HepG2 (cell line): ENCODE results near the gene ATXN2. TPM values are rescaled to one million over a fixed set of nuclear protein-coding genes. Genes with fewer than 3 reads are reported as not detected.

Experiments used
- ATAC-seq: fragments of 200-7000 bp; cut with Tn5 transposase; 3 replicates; pipeline ENCODE4 v1.9.1; 2020; ENCODE audit warnings: mild to moderate bottlenecking, moderate library complexity
- BruUV-seq: library from RNA; stranded (reverse); fragments of 400-500 nt; replicated peaks from 2 replicates; lab custom pipeline; 2021; lab: Mats Ljungman, UMichigan
- CTCF ChIA-PET: fragments of 300-600 bp; formaldehyde crosslinking; extraction: SDS; loops from one replicate; lab custom pipeline; 2021; ENCODE audit warnings: low total read pairs, inconsistent platforms, low intra/inter-chr PET ratio; lab: Yijun Ruan, JAX
- POLR2A ChIA-PET: fragments of 350-600 bp; sonication (Branson Sonifier 250); formaldehyde crosslinking; loops from one replicate; lab custom pipeline; 2020; ENCODE audit warnings: antibody characterized with exemption, inconsistent platforms; lab: Yijun Ruan, JAX
- DNase-seq: peaks from one replicate; pipeline ENCODE4 v3.0.0-alpha.2; 2015; ENCODE audit warnings: low spot score
- FAIRE-seq: peaks from 3 replicates; lab custom pipeline; 2011; peaks lifted over from hg19 to GRCh38; lab: Jason Lieb, UNC
- H2AFZ ChIP-seq: one replicate; pipeline ENCODE4 v1.6.1; 2011; ENCODE audit warnings: low read length, inconsistent platforms
- H3K27ac ChIP-seq: fragments of 300-600 bp; 3 replicates; pipeline ENCODE4 v1.8.0; 2011; ENCODE audit warnings: mixed run types, mild to moderate bottlenecking, mixed read lengths, low read length, inconsistent platforms; ENCODE audit not compliant: insufficient read depth; ENCODE audit errors: extremely low read length
- H3K27me3 ChIP-seq, 2 experiments: fragments of 200-600 bp in 1 of 2; 2 replicates in 1 of 2; 3 replicates in 1 of 2; pipeline versions ENCODE4 v1.6.0 to v1.8.0; 2011; ENCODE audit warnings: low read length in 2 of 2, mild to moderate bottlenecking in 2 of 2, moderate library complexity in 2 of 2, inconsistent platforms in 1 of 2; ENCODE audit not compliant: insufficient read depth in 2 of 2, control insufficient read depth in 1 of 2
- H3K36me3 ChIP-seq, 2 experiments: fragments of 200-600 bp in 1 of 2; replicated peaks in 1 of 2; 2 replicates in 1 of 2; 3 replicates in 1 of 2; pipeline versions ENCODE4 v1.5.1 to v1.8.0; 2011; ENCODE audit warnings: low read length in 2 of 2, inconsistent platforms in 1 of 2; ENCODE audit not compliant: insufficient read depth in 2 of 2, control insufficient read depth in 1 of 2
- H3K4me1 ChIP-seq: 2 replicates; pipeline ENCODE4 v1.5.1; 2012; ENCODE audit warnings: low read length, inconsistent platforms; ENCODE audit not compliant: insufficient read depth
- H3K4me2 ChIP-seq: 2 replicates; pipeline ENCODE4 v1.6.0; 2011; ENCODE audit warnings: low read depth, low read length, inconsistent platforms
- H3K4me3 ChIP-seq, 3 experiments: fragments of 200-600 bp in 1 of 3; sonication (generic), shearing (Covaris generic) in 1 of 3; replicated peaks in 1 of 3; 2 replicates each; pipeline ENCODE4 v1.5.1; 2011 to 2016; ENCODE audit warnings: low read length in 3 of 3, inconsistent platforms in 2 of 3, low read depth in 2 of 3, mild to moderate bottlenecking in 2 of 3, control low read depth in 1 of 3, mixed read lengths in 1 of 3; ENCODE audit not compliant: insufficient read depth in 1 of 3
- H3K79me2 ChIP-seq: one replicate; pipeline ENCODE4 v1.6.1; 2011; ENCODE audit warnings: low read length, inconsistent platforms; ENCODE audit not compliant: insufficient read depth
- H3K9ac ChIP-seq: 2 replicates; pipeline ENCODE4 v1.6.0; 2011; ENCODE audit warnings: mild to moderate bottlenecking, low read depth, low read length, inconsistent platforms; ENCODE audit not compliant: insufficient read depth
- H3K9me3 ChIP-seq: 2 replicates; pipeline ENCODE4 v1.5.1; 2012; ENCODE audit warnings: mild to moderate bottlenecking, low read length
- H4K20me1 ChIP-seq: 2 replicates; pipeline ENCODE4 v1.6.0; 2011; ENCODE audit warnings: inconsistent platforms, mild to moderate bottlenecking, low read length, moderate library complexity; ENCODE audit not compliant: insufficient read depth
- ADNP ChIP-seq: sonication (generic); formaldehyde crosslinking; IDR thresholded peaks from 2 replicates; pipeline ENCODE4 v1.4.0; 2020; ENCODE audit warnings: missing genetic modification reagents
- EP300 ChIP-seq, 3 experiments: sonication (generic) in 1 of 3; formaldehyde crosslinking in 1 of 3; IDR thresholded peaks; 2 replicates each; pipeline versions ENCODE4 v1.5.1 to v1.6.1; 2011 to 2020; ENCODE audit warnings: low read depth in 2 of 3, low read length in 2 of 3, borderline replicate concordance in 1 of 3, improper control_type of control experiment in 1 of 3, mild to moderate bottlenecking in 1 of 3, missing genetic modification reagents in 1 of 3, moderate library complexity in 1 of 3
- HNF4G ChIP-seq, 2 experiments: sonication (generic) in 1 of 2; formaldehyde crosslinking in 1 of 2; IDR thresholded peaks; 2 replicates each; pipeline versions ENCODE4 v1.4.0 to v1.6.1; 2011 to 2020; ENCODE audit warnings: borderline replicate concordance in 2 of 2, low read depth in 2 of 2, mild to moderate bottlenecking in 2 of 2, low read length in 1 of 2, missing genetic modification reagents in 1 of 2, moderate library complexity in 1 of 2
- NR2F6 ChIP-seq, 2 experiments: IDR thresholded peaks; 2 replicates each; pipeline ENCODE4 v1.6.1; 2016; ENCODE audit warnings: antibody characterized with exemption in 1 of 2, mild to moderate bottlenecking in 1 of 2
- PAXIP1 ChIP-seq: sonication (generic); formaldehyde crosslinking; conservative IDR thresholded peaks from 2 replicates; pipeline ENCODE4 v1.4.0; 2020; ENCODE audit warnings: mild to moderate bottlenecking, missing genetic modification reagents, moderate library complexity
- RCOR2 ChIP-seq: IDR thresholded peaks from 2 replicates; pipeline ENCODE4 v1.6.1; 2016; ENCODE audit warnings: missing biosample characterization, missing genetic modification reagents
- ZBTB43 ChIP-seq: sonication (generic); formaldehyde crosslinking; conservative IDR thresholded peaks from 2 replicates; pipeline ENCODE4 v1.4.0; 2020; ENCODE audit warnings: missing genetic modification reagents
- ZNF629 ChIP-seq: sonication (generic); formaldehyde crosslinking; conservative IDR thresholded peaks from 2 replicates; pipeline ENCODE4 v1.5.0; 2020; ENCODE audit warnings: missing genetic modification reagents
- WGBS: methylation state at CpG from one replicate; pipeline ENCODE4 v1.1.6; 2017; ENCODE audit warnings: low lambda C conversion rate; 5-methylcytosine and 5-hydroxymethylcytosine counted together
- in situ Hi-C: cut with HindIII; loops from 2 replicates; pipeline ENCODE4 v1.10.0; 2017; ENCODE audit warnings: low pct_unique_long_range_greater_than_20kb; ENCODE audit not compliant: extremely low pct_ligation_motif_present
- intact Hi-C: fragments of 100-400 bp; cut with micrococcal nuclease; formaldehyde crosslinking; loops from one replicate; pipeline ENCODE4 v1.10.0; 2022; ENCODE audit not compliant: unreplicated experiment
- polyA plus RNA-seq, 8 experiments: library from polyadenylated mRNA; depleted of rRNA in 3 of 8; stranded (reverse) in 7 of 8; unstranded in 1 of 8; fragments of >200 nt; fragmentation: Illumina TruSeq in 4 of 8; extraction: Trizol in 4 of 8; gene quantifications; 2 replicates each; pipeline versions ENCODE4 v1.2.1 to v1.2.3, GENCODE V29; 2011 to 2016; ENCODE audit warnings: low read depth in 4 of 8, missing spikeins in 1 of 8, mixed read lengths in 1 of 8; ENCODE audit not compliant: insufficient read depth in 1 of 8
- total RNA-seq, 5 experiments: library from RNA; depleted of rRNA; stranded (reverse); fragments of >200 nt; fragmentation: Illumina TruSeq; extraction: Trizol; gene quantifications; 2 replicates each; pipeline ENCODE4 v1.2.3, GENCODE V29; 2016; ENCODE audit warnings: low read depth in 1 of 5
- TF ChIP-seq, protein P1 (sequence below): sonication (generic); formaldehyde crosslinking; IDR thresholded peaks from 2 replicates; pipeline ENCODE4 v1.5.0; 2020; ENCODE audit warnings: mild to moderate bottlenecking, missing genetic modification reagents, borderline replicate concordance

The ATXN2 gene
- total and polyA plus RNA-seq, 2 of the 13 experiments (the other 11 are each of a cell fraction or from before 2014, with no cell fraction given) = 18.1 to 27.1 TPM

GRCh38 chr12:111628505-111629260, 29.6 kb upstream of the ATXN2 start:
- H2AFZ ChIP-seq = no peak overlapping the region
- FAIRE-seq (peak; percentile 59), DNase-seq (peak; percentile 35), ATAC-seq (peak; percentile 61)
- ChIA-PET CTCF (no interaction called here), POLR2A (no interaction called here)
- intact Hi-C loops (no loop called here), in situ Hi-C loops (no loop called here)
- no peak overlapping the region for H3K9ac ChIP-seq
- no TSS peak for BruUV-seq
- H3K27me3 ChIP-seq = no peaks in the 10 kb centered on the region
- peak overlapping the region; percentile 68 for H3K4me2 ChIP-seq
- H3K9me3 ChIP-seq = no peaks in the 10 kb centered on the region
- H3K4me1 ChIP-seq = peaks cover 36% of the 10 kb centered on the region
- 35% methylated on average over 7 of the region's 7 CpGs for WGBS
- peak overlapping the region; percentile 58 for H3K27ac ChIP-seq
- no peak overlapping the region; a peak in 1 of 6 replicates for H3K4me3 ChIP-seq
- no peaks in the 10 kb centered on the region for H4K20me1 ChIP-seq
- no peaks in the 10 kb centered on the region for H3K79me2 ChIP-seq
- no peaks in the 10 kb centered on the region for H3K36me3 ChIP-seq
- TF ChIP-seq ZNF629 (CRISPR knock-in tag) (peak; percentile 76), ADNP (CRISPR knock-in tag) (peak; percentile 82), RCOR2 (peak; percentile 57; the same call in 1 of the 2 replicates), EP300 (IDR thresholded peaks at IDR 0.05; ENCODE audit: low read depth in 2 of 2, low read length in 2 of 2) (peak in 1 of 2 experiments; percentile 41; a peak in 1 of 4 replicates), EP300 (CRISPR knock-in tag; IDR thresholded peaks at IDR 0.05; ENCODE audit: borderline replicate concordance) (no peak), NR2F6 (IDR thresholded peaks at IDR 0.05) (0 out of 2 replicates have a peak, but pooled peaks have one; percentile 45), NR2F6 (CRISPR knock-in tag; IDR thresholded peaks at IDR 0.05) (no peak), HNF4G (IDR thresholded peaks at IDR 0.05; ENCODE audit: borderline replicate concordance, low read depth, low read length) (peak; percentile 63; the same call in 1 of the 2 replicates), HNF4G (CRISPR knock-in tag; IDR thresholded peaks at IDR 0.05; ENCODE audit: borderline replicate concordance, low read depth) (no peak), PAXIP1 (peak; percentile 53; the same call in 1 of the 2 replicates), ZBTB43 (0 out of 2 replicates have a peak, but pooled peaks have one; percentile 17)
- TF ChIP-seq, protein P1, sequence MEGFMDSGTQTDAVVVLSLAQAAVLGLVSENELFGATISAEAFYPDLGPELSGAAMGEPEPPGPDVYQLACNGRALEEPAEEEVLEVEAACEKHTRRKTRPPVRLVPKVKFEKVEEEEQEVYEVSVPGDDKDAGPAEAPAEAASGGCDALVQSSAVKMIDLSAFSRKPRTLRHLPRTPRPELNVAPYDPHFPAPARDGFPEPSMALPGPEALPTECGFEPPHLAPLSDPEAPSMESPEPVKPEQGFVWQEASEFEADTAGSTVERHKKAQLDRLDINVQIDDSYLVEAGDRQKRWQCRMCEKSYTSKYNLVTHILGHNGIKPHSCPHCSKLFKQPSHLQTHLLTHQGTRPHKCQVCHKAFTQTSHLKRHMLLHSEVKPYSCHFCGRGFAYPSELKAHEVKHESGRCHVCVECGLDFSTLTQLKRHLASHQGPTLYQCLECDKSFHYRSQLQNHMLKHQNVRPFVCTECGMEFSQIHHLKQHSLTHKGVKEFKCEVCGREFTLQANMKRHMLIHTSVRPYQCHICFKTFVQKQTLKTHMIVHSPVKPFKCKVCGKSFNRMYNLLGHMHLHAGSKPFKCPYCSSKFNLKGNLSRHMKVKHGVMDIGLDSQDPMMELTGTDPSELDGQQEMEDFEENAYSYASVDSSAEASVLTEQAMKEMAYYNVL (CRISPR knock-in tag) = peak; percentile 50; the same call in 1 of the 2 replicates
